ENCODE data around the gene PTPRZ1.

DNA sequence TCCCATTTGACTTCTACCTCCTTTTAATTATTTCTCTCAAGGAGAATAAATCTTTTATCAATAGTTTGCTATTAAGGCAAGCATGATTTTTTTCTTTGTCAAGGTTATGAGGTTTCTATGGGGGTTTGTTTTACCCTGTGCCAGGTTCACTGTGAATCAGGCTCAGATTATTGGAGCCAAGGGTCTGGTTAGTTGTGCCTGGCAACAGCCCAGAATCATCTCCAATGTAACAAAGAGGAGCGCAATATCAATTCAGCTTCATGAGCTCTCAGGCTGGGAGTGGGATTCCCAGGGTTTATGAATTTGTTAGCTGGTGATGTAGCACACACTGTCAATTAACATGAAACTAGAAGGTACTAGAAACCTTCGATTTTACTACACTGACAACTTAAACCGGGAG lies 197.9 kb downstream of the PTPRZ1 start:
- no peak for TF ChIP-seq EP300 (IDR thresholded peaks at IDR 0.05)
- TF ChIP-seq, protein P1, sequence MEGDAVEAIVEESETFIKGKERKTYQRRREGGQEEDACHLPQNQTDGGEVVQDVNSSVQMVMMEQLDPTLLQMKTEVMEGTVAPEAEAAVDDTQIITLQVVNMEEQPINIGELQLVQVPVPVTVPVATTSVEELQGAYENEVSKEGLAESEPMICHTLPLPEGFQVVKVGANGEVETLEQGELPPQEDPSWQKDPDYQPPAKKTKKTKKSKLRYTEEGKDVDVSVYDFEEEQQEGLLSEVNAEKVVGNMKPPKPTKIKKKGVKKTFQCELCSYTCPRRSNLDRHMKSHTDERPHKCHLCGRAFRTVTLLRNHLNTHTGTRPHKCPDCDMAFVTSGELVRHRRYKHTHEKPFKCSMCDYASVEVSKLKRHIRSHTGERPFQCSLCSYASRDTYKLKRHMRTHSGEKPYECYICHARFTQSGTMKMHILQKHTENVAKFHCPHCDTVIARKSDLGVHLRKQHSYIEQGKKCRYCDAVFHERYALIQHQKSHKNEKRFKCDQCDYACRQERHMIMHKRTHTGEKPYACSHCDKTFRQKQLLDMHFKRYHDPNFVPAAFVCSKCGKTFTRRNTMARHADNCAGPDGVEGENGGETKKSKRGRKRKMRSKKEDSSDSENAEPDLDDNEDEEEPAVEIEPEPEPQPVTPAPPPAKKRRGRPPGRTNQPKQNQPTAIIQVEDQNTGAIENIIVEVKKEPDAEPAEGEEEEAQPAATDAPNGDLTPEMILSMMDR (IDR thresholded peaks at IDR 0.05), result no peak
